ENCODE data around the gene ACOT11. TPM values are rescaled to one million over a fixed set of nuclear protein-coding genes. Genes with fewer than 3 reads are reported as not detected.

The ACOT11 gene
- total RNA-seq, 2 donors from 2014 or later = 43.3 to 82.5 TPM

- Histone ChIP-seq H3K27ac (no peak overlapping the region), H3K27me3 (no peaks in the 10 kb centered on the region), H3K4me1 (peaks cover 3% of the 10 kb centered on the region), H3K36me3 (no peaks in the 10 kb centered on the region), H3K4me3 (no peak overlapping the region), H3K9ac (ENCODE audit: low read depth in 2 of 2, low read length in 2 of 2) (no peak overlapping the region), H3K9me3 (no peaks in the 10 kb centered on the region)
- no peak for DNase-seq
- TF ChIP-seq, protein P1, sequence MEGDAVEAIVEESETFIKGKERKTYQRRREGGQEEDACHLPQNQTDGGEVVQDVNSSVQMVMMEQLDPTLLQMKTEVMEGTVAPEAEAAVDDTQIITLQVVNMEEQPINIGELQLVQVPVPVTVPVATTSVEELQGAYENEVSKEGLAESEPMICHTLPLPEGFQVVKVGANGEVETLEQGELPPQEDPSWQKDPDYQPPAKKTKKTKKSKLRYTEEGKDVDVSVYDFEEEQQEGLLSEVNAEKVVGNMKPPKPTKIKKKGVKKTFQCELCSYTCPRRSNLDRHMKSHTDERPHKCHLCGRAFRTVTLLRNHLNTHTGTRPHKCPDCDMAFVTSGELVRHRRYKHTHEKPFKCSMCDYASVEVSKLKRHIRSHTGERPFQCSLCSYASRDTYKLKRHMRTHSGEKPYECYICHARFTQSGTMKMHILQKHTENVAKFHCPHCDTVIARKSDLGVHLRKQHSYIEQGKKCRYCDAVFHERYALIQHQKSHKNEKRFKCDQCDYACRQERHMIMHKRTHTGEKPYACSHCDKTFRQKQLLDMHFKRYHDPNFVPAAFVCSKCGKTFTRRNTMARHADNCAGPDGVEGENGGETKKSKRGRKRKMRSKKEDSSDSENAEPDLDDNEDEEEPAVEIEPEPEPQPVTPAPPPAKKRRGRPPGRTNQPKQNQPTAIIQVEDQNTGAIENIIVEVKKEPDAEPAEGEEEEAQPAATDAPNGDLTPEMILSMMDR (IDR thresholded peaks at IDR 0.05) = no peak
- intact Hi-C loops (cut with DNase I) = no loop called here
Measured at GRCh38 chr1:54601730-54602129, 53.7 kb downstream of the ACOT11 start.

DNA sequence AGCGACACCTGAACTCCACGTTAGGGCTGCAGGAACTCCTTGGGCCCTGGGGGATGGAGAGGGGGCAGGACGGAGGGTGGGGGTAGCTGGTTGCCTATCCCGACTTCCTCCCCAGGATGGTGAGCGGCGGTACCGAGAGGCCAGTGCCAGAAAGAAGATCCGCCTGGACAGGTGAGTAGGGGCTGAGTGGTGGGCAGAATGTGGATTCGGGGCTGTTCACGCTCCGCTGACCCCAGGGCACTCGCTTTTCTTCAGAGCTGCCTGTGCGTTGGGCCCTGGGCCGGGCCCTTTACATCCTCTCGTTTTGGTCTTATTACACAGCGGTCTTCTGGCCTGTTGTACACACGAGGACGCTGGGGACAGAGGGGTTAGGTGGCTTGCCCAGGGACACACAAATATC is 54.5 kb downstream of the ACOT11 start:
- DNase-seq = no peak
- no peak overlapping the region for H3K9ac ChIP-seq (ENCODE audit: low read depth in 2 of 2, low read length in 2 of 2)
- TF ChIP-seq, protein P1 (IDR thresholded peaks at IDR 0.05) = no peak
- intact Hi-C loops (cut with DNase I) = no loop called here
- H3K9me3 ChIP-seq = no peaks in the 10 kb centered on the region
- H3K27ac ChIP-seq = no peak overlapping the region
- peaks cover 3% of the 10 kb centered on the region for H3K4me1 ChIP-seq
- H3K4me3 ChIP-seq = no peak overlapping the region
- H3K36me3 ChIP-seq = no peaks in the 10 kb centered on the region
- H3K27me3 ChIP-seq = no peaks in the 10 kb centered on the region

GRCh38 chr1:54603241-54603640 is 55.2 kb downstream of the ACOT11 start:
- no peaks in the 10 kb centered on the region for H3K9me3 ChIP-seq
- no peak for DNase-seq
- intact Hi-C loops (cut with DNase I) = no loop called here
- TF ChIP-seq, protein P1 (IDR thresholded peaks at IDR 0.05) = no peak
- H3K9ac ChIP-seq (ENCODE audit: low read depth in 2 of 2, low read length in 2 of 2) = no peak overlapping the region
- H3K27me3 ChIP-seq = no peaks in the 10 kb centered on the region
- no peak overlapping the region for H3K27ac ChIP-seq
- H3K4me3 ChIP-seq = no peak overlapping the region
- H3K36me3 ChIP-seq = no peaks in the 10 kb centered on the region
- peaks cover 3% of the 10 kb centered on the region for H3K4me1 ChIP-seq

DNA sequence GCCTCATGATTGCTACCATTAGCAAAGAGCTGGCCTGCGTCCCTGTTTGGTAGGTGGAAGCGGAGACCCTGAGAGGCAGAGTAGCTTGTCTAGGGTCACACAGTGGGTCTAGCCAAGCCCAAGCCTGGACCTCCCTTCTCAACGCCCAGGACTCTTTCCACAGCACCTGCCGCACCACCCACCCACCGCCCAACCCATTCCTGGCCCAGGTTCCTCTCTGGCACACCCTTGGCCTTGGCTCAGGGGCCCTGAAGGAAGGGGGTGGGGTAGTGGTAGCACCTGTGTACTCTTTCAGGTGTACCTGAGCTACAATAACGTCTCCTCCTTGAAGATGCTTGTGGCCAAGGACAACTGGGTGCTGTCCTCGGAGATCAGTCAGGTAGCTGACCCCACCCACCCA is 56.0 kb downstream of the ACOT11 start:
- H3K27me3 ChIP-seq = no peaks in the 10 kb centered on the region
- no peak overlapping the region for H3K9ac ChIP-seq (ENCODE audit: low read depth in 2 of 2, low read length in 2 of 2)
- no peak overlapping the region for H3K27ac ChIP-seq
- H3K4me1 ChIP-seq = peaks cover 3% of the 10 kb centered on the region
- H3K4me3 ChIP-seq = no peak overlapping the region
- H3K9me3 ChIP-seq = no peaks in the 10 kb centered on the region
- TF ChIP-seq, protein P1 (IDR thresholded peaks at IDR 0.05) = no peak
- no peaks in the 10 kb centered on the region for H3K36me3 ChIP-seq
- intact Hi-C loops (cut with DNase I) = no loop called here
- peak; percentile 87 for DNase-seq

GRCh38 chr1:54604572-54605370 is 56.7 kb downstream of the ACOT11 start:
- Histone ChIP-seq H3K9ac (ENCODE audit: low read depth in 2 of 2, low read length in 2 of 2) (no peak overlapping the region), H3K27me3 (no peaks in the 10 kb centered on the region), H3K36me3 (no peaks in the 10 kb centered on the region), H3K9me3 (no peaks in the 10 kb centered on the region), H3K4me1 (peaks cover 3% of the 10 kb centered on the region), H3K27ac (no peak overlapping the region), H3K4me3 (no peak overlapping the region)
- no peak for DNase-seq
- TF ChIP-seq, protein P1 (IDR thresholded peaks at IDR 0.05) = no peak
- intact Hi-C loops (cut with DNase I) = no loop called here
